Vagina (tissue), 2 donors: ENCODE results near the gene AQP6. TPM values are rescaled to one million over a fixed set of nuclear protein-coding genes. Genes with fewer than 3 reads are reported as not detected.

Experiments used
- DNase-seq, 2 donors: peaks; one replicate each; pipeline ENCODE4 v3.0.0-alpha.2; 2017; ENCODE audit errors: extremely low spot score in 2 of 2
- H3K27ac ChIP-seq: fragments of 200-600 bp; sonication (generic); one replicate; pipeline ENCODE4 v1.5.1; 2019
- H3K27me3 ChIP-seq: fragments of 200-600 bp; sonication (generic); one replicate; pipeline ENCODE4 v1.5.1; 2019
- H3K36me3 ChIP-seq, 2 donors: fragments of 200-600 bp; sonication (generic); one replicate each; pipeline ENCODE4 v1.5.1; 2017 to 2019
- H3K4me1 ChIP-seq: fragments of 200-600 bp; sonication (generic); one replicate; pipeline ENCODE4 v1.5.1; 2019
- H3K4me3 ChIP-seq, 2 donors: fragments of 200-600 bp; sonication (generic); 1 replicate in 1 of 2; 2 replicates in 1 of 2; pipeline ENCODE4 v1.5.1; 2016 to 2019
- H3K9me3 ChIP-seq: fragments of 200-600 bp; sonication (generic); one replicate; pipeline ENCODE4 v1.5.1; 2019
- POLR2A ChIP-seq, 2 donors: fragments of 450-650 bp; IDR thresholded peaks; one replicate each; pipeline ENCODE4 v1.6.1; 2017; ENCODE audit warnings: antibody characterized with exemption in 2 of 2, mild to moderate bottlenecking in 2 of 2, moderate library complexity in 2 of 2
- POLR2AphosphoS5 ChIP-seq, 2 donors: sonication (generic); formaldehyde crosslinking; IDR thresholded peaks; one replicate each; pipeline ENCODE4 v1.9.0; 2017; ENCODE audit warnings: antibody characterized with exemption in 2 of 2, mild to moderate bottlenecking in 2 of 2, low read depth in 1 of 2; ENCODE audit not compliant: insufficient read depth in 1 of 2
- intact Hi-C: fragments of 100-400 bp; cut with DNase I; formaldehyde crosslinking; loops from one replicate; pipeline ENCODE4 v1.15.1; 2023
- total RNA-seq: library from RNA; depleted of rRNA; stranded (reverse); fragments of >200 nt; gene quantifications from one replicate; pipeline ENCODE4 v1.2.3, GENCODE V29; 2016
- TF ChIP-seq, protein P1 (sequence below), 3 experiments: fragments of 450-650 bp in 2 of 3; fragments of 200-600 bp in 1 of 3; sonication (generic) in 1 of 3; IDR thresholded peaks; one replicate each; pipeline ENCODE4 v1.5.1; 2017 to 2019; ENCODE audit warnings: antibody characterized with exemption in 3 of 3, mild to moderate bottlenecking in 2 of 3, moderate library complexity in 2 of 3

AQP6 gene
- total RNA-seq, 1 donor from 2014 or later = not detected

DNA sequence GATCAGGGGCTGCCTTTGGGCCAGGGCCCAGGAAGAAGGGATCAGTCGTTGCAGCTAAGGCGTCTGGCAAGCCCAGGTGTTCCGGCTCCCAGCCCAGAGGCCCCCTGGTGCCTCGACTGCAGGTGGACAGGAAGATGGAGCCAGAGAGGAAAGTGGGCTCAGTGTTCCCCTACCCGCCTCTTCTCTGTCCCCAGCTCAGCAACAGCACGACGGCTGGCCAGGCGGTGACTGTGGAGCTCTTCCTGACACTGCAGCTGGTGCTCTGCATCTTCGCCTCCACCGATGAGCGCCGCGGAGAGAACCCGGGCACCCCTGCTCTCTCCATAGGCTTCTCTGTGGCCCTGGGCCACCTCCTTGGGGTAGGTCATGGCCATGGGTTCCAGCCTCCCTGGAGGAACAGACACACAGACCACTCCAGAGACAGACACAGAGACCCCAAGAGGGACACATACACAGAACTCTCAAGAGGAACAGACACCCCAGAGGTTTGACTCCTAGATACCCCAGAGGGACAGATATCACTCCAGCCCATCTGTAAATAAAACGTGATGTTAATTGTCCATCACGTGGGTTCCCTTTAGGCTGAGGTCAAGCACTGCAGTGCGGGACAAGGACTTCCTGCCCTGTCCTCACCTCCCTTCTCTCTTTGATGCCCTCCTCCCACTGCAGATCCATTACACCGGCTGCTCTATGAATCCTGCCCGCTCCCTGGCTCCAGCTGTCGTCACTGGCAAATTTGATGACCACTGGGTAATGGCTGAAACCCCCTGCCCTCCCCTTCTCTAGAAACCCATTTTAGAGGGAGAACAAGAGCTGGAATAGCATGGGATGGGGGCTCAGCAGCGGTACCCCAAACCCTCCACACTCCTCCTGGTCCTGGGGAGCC lies 18.5 kb upstream of the AQP6 start:
- intact Hi-C loops = loop anchor here (5.0 kb wide), 1 partner anchor 87 kb away; no protein-coding TSS in a partner anchor
- no peak for DNase-seq
- no peaks in the 10 kb centered on the region for H3K27me3 ChIP-seq

DNA sequence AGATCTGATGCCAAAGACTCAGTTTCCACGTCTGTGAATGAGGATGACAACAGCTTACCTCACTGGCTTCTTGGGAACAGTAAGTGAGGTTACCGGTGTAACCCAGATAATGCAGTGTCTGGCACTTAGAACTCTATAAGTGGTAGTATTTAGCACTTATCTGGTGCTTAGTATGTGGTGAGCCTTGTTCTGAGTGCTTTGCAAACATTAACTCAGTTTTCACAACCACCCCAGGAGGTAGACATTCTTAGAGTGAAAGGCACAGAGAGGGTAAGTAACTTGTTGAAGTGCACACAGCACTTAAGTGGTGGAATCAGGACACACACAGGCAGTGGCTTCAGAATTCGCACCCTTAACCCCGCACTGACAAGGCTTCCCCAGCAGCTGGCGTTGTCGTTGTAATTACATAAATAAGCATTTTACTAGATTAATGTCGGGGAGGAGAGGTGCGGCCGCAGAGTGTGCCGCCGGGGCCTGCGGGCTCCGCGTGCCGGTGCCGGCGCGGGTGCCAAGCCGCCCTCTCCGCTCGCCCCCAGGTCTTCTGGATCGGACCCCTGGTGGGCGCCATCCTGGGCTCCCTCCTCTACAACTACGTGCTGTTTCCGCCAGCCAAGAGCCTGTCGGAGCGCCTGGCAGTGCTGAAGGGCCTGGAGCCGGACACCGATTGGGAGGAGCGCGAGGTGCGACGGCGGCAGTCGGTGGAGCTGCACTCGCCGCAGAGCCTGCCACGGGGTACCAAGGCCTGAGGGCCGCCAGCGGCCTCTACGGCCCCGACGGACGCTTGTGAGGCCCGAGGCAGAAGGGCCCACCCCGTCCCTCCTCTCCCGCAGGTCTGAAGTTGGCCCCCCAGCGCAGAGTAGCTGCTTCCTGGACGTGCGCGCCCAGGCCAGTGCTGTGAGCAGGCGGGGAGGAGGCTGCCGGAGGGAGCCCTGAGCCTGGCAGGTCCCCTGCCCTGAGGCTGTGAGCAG lies 17.6 kb upstream of the AQP6 start:
- TF ChIP-seq POLR2AphosphoS5 (IDR thresholded peaks at IDR 0.05; ENCODE audit: insufficient read depth in 1 of 2, low read depth in 1 of 2) (no peak), POLR2A (IDR thresholded peaks at IDR 0.05) (no peak)
- TF ChIP-seq, protein P1, sequence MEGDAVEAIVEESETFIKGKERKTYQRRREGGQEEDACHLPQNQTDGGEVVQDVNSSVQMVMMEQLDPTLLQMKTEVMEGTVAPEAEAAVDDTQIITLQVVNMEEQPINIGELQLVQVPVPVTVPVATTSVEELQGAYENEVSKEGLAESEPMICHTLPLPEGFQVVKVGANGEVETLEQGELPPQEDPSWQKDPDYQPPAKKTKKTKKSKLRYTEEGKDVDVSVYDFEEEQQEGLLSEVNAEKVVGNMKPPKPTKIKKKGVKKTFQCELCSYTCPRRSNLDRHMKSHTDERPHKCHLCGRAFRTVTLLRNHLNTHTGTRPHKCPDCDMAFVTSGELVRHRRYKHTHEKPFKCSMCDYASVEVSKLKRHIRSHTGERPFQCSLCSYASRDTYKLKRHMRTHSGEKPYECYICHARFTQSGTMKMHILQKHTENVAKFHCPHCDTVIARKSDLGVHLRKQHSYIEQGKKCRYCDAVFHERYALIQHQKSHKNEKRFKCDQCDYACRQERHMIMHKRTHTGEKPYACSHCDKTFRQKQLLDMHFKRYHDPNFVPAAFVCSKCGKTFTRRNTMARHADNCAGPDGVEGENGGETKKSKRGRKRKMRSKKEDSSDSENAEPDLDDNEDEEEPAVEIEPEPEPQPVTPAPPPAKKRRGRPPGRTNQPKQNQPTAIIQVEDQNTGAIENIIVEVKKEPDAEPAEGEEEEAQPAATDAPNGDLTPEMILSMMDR (IDR thresholded peaks at IDR 0.05) = no peak
- no peaks in the 10 kb centered on the region for H3K27me3 ChIP-seq
- H3K4me1 ChIP-seq = no peaks in the 10 kb centered on the region
- intact Hi-C loops = loop anchor here (5.0 kb wide), 1 partner anchor 88 kb away; no protein-coding TSS in a partner anchor
- H3K36me3 ChIP-seq = no peaks in the 10 kb centered on the region
- H3K27ac ChIP-seq = no peak overlapping the region
- no peaks in the 10 kb centered on the region for H3K9me3 ChIP-seq
- H3K4me3 ChIP-seq = no peak overlapping the region
- no peak for DNase-seq

More for the DNA sequence above, 18.5 kb upstream of the AQP6 start:
- TF ChIP-seq POLR2AphosphoS5 (IDR thresholded peaks at IDR 0.05; ENCODE audit: insufficient read depth in 1 of 2, low read depth in 1 of 2) (no peak), POLR2A (IDR thresholded peaks at IDR 0.05) (no peak)
- TF ChIP-seq, protein P1 (IDR thresholded peaks at IDR 0.05) = no peak
- Histone ChIP-seq H3K36me3 (no peaks in the 10 kb centered on the region), H3K9me3 (no peaks in the 10 kb centered on the region), H3K4me1 (no peaks in the 10 kb centered on the region), H3K4me3 (no peak overlapping the region), H3K27ac (no peak overlapping the region)

DNA sequence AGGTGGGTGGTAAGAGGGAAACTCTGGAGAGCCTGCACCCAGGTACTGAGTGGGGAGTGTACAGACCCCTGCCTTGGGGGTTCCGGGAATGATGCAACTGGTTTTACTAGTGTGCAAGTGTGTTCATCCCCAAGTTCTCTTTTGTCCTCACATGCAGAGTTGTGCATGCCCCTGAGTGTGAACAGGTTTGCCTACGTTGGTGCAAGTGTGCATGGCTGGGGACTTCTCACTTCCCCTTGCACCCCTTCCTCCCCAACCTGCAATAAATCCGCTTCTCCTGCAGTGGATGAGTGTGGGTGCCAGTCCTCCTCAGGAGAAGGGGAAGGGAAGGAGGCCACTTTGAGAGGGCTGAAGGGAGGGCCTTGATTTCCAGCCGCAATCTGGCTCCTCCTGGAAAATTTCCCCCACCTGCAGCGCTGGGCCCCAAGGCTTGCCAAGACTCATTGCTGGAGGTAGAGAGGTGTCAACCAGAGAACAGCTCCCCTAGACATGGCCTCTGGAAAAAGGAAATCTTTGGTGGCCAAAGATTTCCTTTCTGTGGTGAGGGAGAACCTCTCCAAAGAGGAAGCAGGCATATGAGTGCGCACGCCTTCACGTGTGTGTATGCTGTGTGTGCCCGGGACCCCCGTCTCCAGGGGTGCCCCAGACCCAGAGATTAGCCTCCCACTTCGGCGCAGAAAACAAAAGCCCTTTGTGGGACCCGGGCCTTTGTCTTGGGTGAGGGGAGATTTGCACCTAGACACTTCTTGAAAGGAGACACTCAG lies 16.7 kb upstream of the AQP6 start:
- TF ChIP-seq POLR2AphosphoS5 (IDR thresholded peaks at IDR 0.05; ENCODE audit: insufficient read depth in 1 of 2, low read depth in 1 of 2) = no peak
- TF ChIP-seq, protein P1 (IDR thresholded peaks at IDR 0.05) = no peak
- TF ChIP-seq POLR2A (IDR thresholded peaks at IDR 0.05) = no peak
- no peaks in the 10 kb centered on the region for H3K9me3 ChIP-seq
- no peaks in the 10 kb centered on the region for H3K27me3 ChIP-seq
- intact Hi-C loops = no loop called here
- DNase-seq = no peak
- peaks cover 6% of the 10 kb centered on the region for H3K4me1 ChIP-seq
- no peak overlapping the region for H3K4me3 ChIP-seq
- H3K36me3 ChIP-seq = no peaks in the 10 kb centered on the region
- H3K27ac ChIP-seq = no peak overlapping the region

GRCh38 chr12:49956663-49957569 lies 15.8 kb upstream of the AQP6 start:
- Histone ChIP-seq H3K36me3 (no peaks in the 10 kb centered on the region), H3K27me3 (no peaks in the 10 kb centered on the region), H3K27ac (no peak overlapping the region), H3K9me3 (no peaks in the 10 kb centered on the region), H3K4me3 (no peak overlapping the region), H3K4me1 (peaks cover 9% of the 10 kb centered on the region)
- TF ChIP-seq POLR2A (IDR thresholded peaks at IDR 0.05) = no peak
- no peak for TF ChIP-seq POLR2AphosphoS5 (IDR thresholded peaks at IDR 0.05; ENCODE audit: insufficient read depth in 1 of 2, low read depth in 1 of 2)
- TF ChIP-seq, protein P1 (IDR thresholded peaks at IDR 0.05) = no peak
- DNase-seq = no peak
- intact Hi-C loops = no loop called here
